H7 (cell line): ENCODE data around the gene WBP1. TPM values are rescaled to one million over a fixed set of nuclear protein-coding genes. Genes with fewer than 3 reads are reported as not detected.
A peak's percentile ranks its signal among the peaks of the same experiment; 100 is the strongest.
"Not testable (repeated sequence)": the region's sequence is repeated elsewhere in the genome, so short reads cannot be mapped to it uniquely, and the experiment has no call there.

Source experiments
- DNase-seq: peaks from one replicate; pipeline ENCODE4 v3.0.0; 2012
- H3K27me3 ChIP-seq: 2 replicates; pipeline ENCODE4 v1.6.0; 2011; ENCODE audit warnings: mild to moderate bottlenecking, low read length; ENCODE audit not compliant: control insufficient read depth, insufficient read depth
- H3K36me3 ChIP-seq: replicated peaks from 2 replicates; pipeline ENCODE4 v1.5.1; 2011; ENCODE audit warnings: low read length; ENCODE audit not compliant: control insufficient read depth, insufficient read depth
- H3K4me3 ChIP-seq: 2 replicates; pipeline ENCODE4 v1.5.1; 2011; ENCODE audit warnings: low read depth, mild to moderate bottlenecking, control low read depth, low read length, moderate library complexity; ENCODE audit not compliant: insufficient read depth
- total RNA-seq: library from RNA; depleted of rRNA; stranded (reverse); fragments of >200 nt; shearing (Covaris generic); gene quantifications from 2 replicates; pipeline ENCODE4 v1.2.3, GENCODE V29; 2014

WBP1 gene
- total RNA-seq, 1 experiment from 2014 or later, result 81.0 TPM

- DNase-seq, result no peak
- H3K36me3 ChIP-seq, result peaks cover 8% of the 10 kb centered on the region
- H3K27me3 ChIP-seq, result no peaks in the 10 kb centered on the region
- H3K4me3 ChIP-seq, result no peak overlapping the region
Measured at GRCh38 chr2:74474481-74474880, 16.2 kb downstream of the WBP1 start.

GRCh38 chr2:74474899-74475298, 16.7 kb downstream of the WBP1 start:
- Histone ChIP-seq H3K4me3 (no peak overlapping the region), H3K27me3 (no peaks in the 10 kb centered on the region), H3K36me3 (peaks cover 8% of the 10 kb centered on the region)
- DNase-seq, result peak; percentile 68

- Histone ChIP-seq H3K27me3 (no peaks in the 10 kb centered on the region; the same call in 1 of the 2 replicates), H3K36me3 (peaks cover 7% of the 10 kb centered on the region), H3K4me3 (peak overlapping the region; percentile 93)
- no peak for DNase-seq
Measured at GRCh38 chr2:74481431-74481830, 23.2 kb downstream of the WBP1 start.

GRCh38 chr2:74481961-74482800, 23.9 kb downstream of the WBP1 start:
- H3K36me3 ChIP-seq, result peaks cover 7% of the 10 kb centered on the region
- no peaks in the 10 kb centered on the region; the same call in 1 of the 2 replicates for H3K27me3 ChIP-seq
- DNase-seq, result peak; percentile 83
- H3K4me3 ChIP-seq, result peak overlapping the region; percentile 93

- Histone ChIP-seq H3K27me3 (no peaks in the 10 kb centered on the region; the same call in 1 of the 2 replicates), H3K36me3 (peaks cover 7% of the 10 kb centered on the region)
- DNase-seq, result peak; percentile 94
Measured at GRCh38 chr2:74482801-74483674, 24.8 kb downstream of the WBP1 start, which contains the start of the genes CCDC142 and TTC31. TSS of gene CCDC142 (minus strand) at chr2:74482998. CDS start at chr2:74482837, 161 bp downstream. TSS of gene TTC31 (plus strand) at chr2:74483081. CDS start at chr2:74483096, 15 bp downstream.

GRCh38 chr2:74483675-74484164, 25.5 kb downstream of the WBP1 start:
- not testable (repeated sequence) for DNase-seq, H3K27me3 ChIP-seq, H3K36me3 ChIP-seq
- peak overlapping the region; percentile 93 for H3K4me3 ChIP-seq

More at GRCh38 chr2:74482801-74483674, 24.8 kb downstream of the WBP1 start, which contains the start of the genes CCDC142 and TTC31:
- peak within 1 kb of the TSS; percentile 93 for H3K4me3 ChIP-seq

- Histone ChIP-seq H3K36me3 (peaks cover 11% of the 10 kb centered on the region), H3K27me3 (no peaks in the 10 kb centered on the region; the same call in 1 of the 2 replicates), H3K4me3 (no peak overlapping the region)
- DNase-seq, result no peak
Measured at GRCh38 chr2:74486141-74486540, 27.9 kb downstream of the WBP1 start.

- no peak overlapping the region for H3K4me3 ChIP-seq
- H3K36me3 ChIP-seq, result peaks cover 22% of the 10 kb centered on the region
- no peak for DNase-seq
- H3K27me3 ChIP-seq, result no peaks in the 10 kb centered on the region
Measured at GRCh38 chr2:74488643-74489481, 30.6 kb downstream of the WBP1 start.

GRCh38 chr2:74489906-74490305, 31.7 kb downstream of the WBP1 start:
- no peaks in the 10 kb centered on the region; the same call in 1 of the 2 replicates for H3K27me3 ChIP-seq
- peaks cover 22% of the 10 kb centered on the region for H3K36me3 ChIP-seq
- no peak for DNase-seq
- H3K4me3 ChIP-seq, result no peak overlapping the region

GRCh38 chr2:74491648-74492544, 33.7 kb downstream of the WBP1 start:
- Histone ChIP-seq H3K36me3 (peaks cover 22% of the 10 kb centered on the region), H3K27me3 (peaks cover 17% of the 10 kb centered on the region), H3K4me3 (no peak overlapping the region)
- DNase-seq, result no peak

GRCh38 chr2:74493546-74493945, 35.3 kb downstream of the WBP1 start:
- no peak for DNase-seq
- H3K36me3 ChIP-seq, result peaks cover 22% of the 10 kb centered on the region
- no peak overlapping the region for H3K4me3 ChIP-seq
- peaks cover 34% of the 10 kb centered on the region for H3K27me3 ChIP-seq

GRCh38 chr2:74495440-74495839, 37.2 kb downstream of the WBP1 start:
- Histone ChIP-seq H3K4me3 (no peak overlapping the region), H3K36me3 (peaks cover 20% of the 10 kb centered on the region), H3K27me3 (peaks cover 52% of the 10 kb centered on the region)
- no peak for DNase-seq
